CD4-positive, alpha-beta T cell treated with Interferon gamma for 1 hour (primary cell): ENCODE measurements around the gene ACER3.
A peak's percentile ranks its signal among the peaks of the same experiment; 100 is the strongest.
"Not testable (repeated sequence)": the region's sequence is repeated elsewhere in the genome, so short reads cannot be mapped to it uniquely, and the experiment has no call there.

ENCODE experiments used
- DNase-seq: peaks from one replicate; pipeline ENCODE4 v3.0.0-alpha.2; 2020

The ACER3 gene

GRCh38 chr11:76880314-76880713, 19.6 kb downstream of the ACER3 start:
- no peak for DNase-seq

GRCh38 chr11:76880956-76881355, 20.2 kb downstream of the ACER3 start:
- DNase-seq, result no peak

GRCh38 chr11:76885390-76886097, 24.8 kb downstream of the ACER3 start:
- peak; percentile 23 for DNase-seq

- no peak for DNase-seq
Observed at GRCh38 chr11:76888989-76889388, 28.3 kb downstream of the ACER3 start.

- no peak for DNase-seq
Observed at GRCh38 chr11:76889411-76889975, 28.8 kb downstream of the ACER3 start.

- DNase-seq, result no peak
Observed at GRCh38 chr11:76890329-76890728, 29.6 kb downstream of the ACER3 start.

- DNase-seq, result no peak
Observed at GRCh38 chr11:76891285-76891684, 30.6 kb downstream of the ACER3 start.

GRCh38 chr11:76891793-76892192, 31.1 kb downstream of the ACER3 start:
- no peak for DNase-seq

- DNase-seq, result no peak
Observed at GRCh38 chr11:76892306-76892705, 31.6 kb downstream of the ACER3 start.

- no peak for DNase-seq
Observed at GRCh38 chr11:76897233-76897632, 36.5 kb downstream of the ACER3 start.

GRCh38 chr11:76901144-76901543, 40.4 kb downstream of the ACER3 start:
- DNase-seq, result no peak

GRCh38 chr11:76901622-76902021, 40.9 kb downstream of the ACER3 start:
- DNase-seq, result not testable (repeated sequence)

- no peak for DNase-seq
Observed at GRCh38 chr11:76902121-76903014, 41.6 kb downstream of the ACER3 start.

- DNase-seq, result no peak
Observed at GRCh38 chr11:76903325-76903724, 42.6 kb downstream of the ACER3 start.

- no peak for DNase-seq
Observed at GRCh38 chr11:76910620-76911414, 50.1 kb downstream of the ACER3 start.

- no peak for DNase-seq
Observed at GRCh38 chr11:76911415-76911808, 50.7 kb downstream of the ACER3 start.

- DNase-seq, result no peak
Observed at GRCh38 chr11:76916712-76917111, 56.0 kb downstream of the ACER3 start.

GRCh38 chr11:76918941-76919386, 58.2 kb downstream of the ACER3 start:
- DNase-seq, result no peak

- DNase-seq, result no peak
Observed at GRCh38 chr11:76919467-76919866, 58.7 kb downstream of the ACER3 start.

- DNase-seq, result peak; percentile 36
Observed at GRCh38 chr11:76919887-76920746, 59.4 kb downstream of the ACER3 start.

- DNase-seq, result no peak
Observed at GRCh38 chr11:76927160-76927559, 66.4 kb downstream of the ACER3 start.

- no peak for DNase-seq
Observed at GRCh38 chr11:76935042-76935441, 74.3 kb downstream of the ACER3 start.
